MM.1S (cell line): ENCODE data around the gene AP1M1.
"Not testable (repeated sequence)": the region's sequence is repeated elsewhere in the genome, so short reads cannot be mapped to it uniquely, and the experiment has no call there.

ENCODE experiments used
- DNase-seq: peaks from one replicate; pipeline ENCODE4 v3.0.0-alpha.2; 2015
- H2AFZ ChIP-seq: fragments of 300-600 bp; sonication (generic); 2 replicates; pipeline ENCODE4 v1.6.0; 2016; ENCODE audit warnings: antibody characterized with exemption, low read length
- H3F3A ChIP-seq: fragments of 300-600 bp; sonication (generic); 2 replicates; pipeline ENCODE4 v1.6.1; 2016; ENCODE audit warnings: mild to moderate bottlenecking, antibody characterized with exemption, low read length, moderate library complexity, mixed read lengths; ENCODE audit not compliant: insufficient read depth
- H3K27ac ChIP-seq: fragments of 300-600 bp; sonication (generic); 2 replicates; pipeline ENCODE4 v1.5.1; 2016; ENCODE audit warnings: mild to moderate bottlenecking, low read length
- H3K27me3 ChIP-seq: fragments of 300-600 bp; sonication (generic); replicated peaks from 2 replicates; pipeline ENCODE4 v1.6.0; 2016; ENCODE audit warnings: low read length; ENCODE audit not compliant: insufficient read depth
- H3K36me3 ChIP-seq: fragments of 300-600 bp; sonication (generic); replicated peaks from 2 replicates; pipeline ENCODE4 v1.6.1; 2016; ENCODE audit warnings: mild to moderate bottlenecking, low read length, mixed read lengths; ENCODE audit not compliant: insufficient read depth
- H3K4me1 ChIP-seq: fragments of 300-600 bp; sonication (generic); 2 replicates; pipeline ENCODE4 v1.6.1; 2016; ENCODE audit warnings: low read length, mixed read lengths
- H3K4me2 ChIP-seq: fragments of 300-600 bp; sonication (generic); 2 replicates; pipeline ENCODE4 v1.6.0; 2016; ENCODE audit warnings: low read depth, low read length
- H3K4me3 ChIP-seq: fragments of 300-600 bp; sonication (generic); 2 replicates; pipeline ENCODE4 v1.5.1; 2016; ENCODE audit warnings: low read length, mixed read lengths
- H3K79me2 ChIP-seq: fragments of 300-600 bp; sonication (generic); 2 replicates; pipeline ENCODE4 v1.6.1; 2016; ENCODE audit warnings: mixed run types, low read length, mixed read lengths
- H3K9ac ChIP-seq: fragments of 300-600 bp; sonication (generic); 2 replicates; pipeline ENCODE4 v1.6.1; 2016; ENCODE audit warnings: low read length, mixed read lengths
- H3K9me2 ChIP-seq: fragments of 300-600 bp; sonication (generic); replicated peaks from 2 replicates; pipeline ENCODE4 v1.6.1; 2016; ENCODE audit warnings: mild to moderate bottlenecking, low read length, mixed read lengths; ENCODE audit not compliant: insufficient read depth
- H3K9me3 ChIP-seq: fragments of 300-600 bp; sonication (generic); replicated peaks from 2 replicates; pipeline ENCODE4 v1.6.1; 2016; ENCODE audit warnings: mild to moderate bottlenecking, low read length, mixed read lengths; ENCODE audit not compliant: insufficient read depth
- H4K20me1 ChIP-seq: fragments of 300-600 bp; sonication (generic); 2 replicates; pipeline ENCODE4 v1.6.1; 2016; ENCODE audit warnings: mild to moderate bottlenecking, low read length, moderate library complexity, mixed read lengths; ENCODE audit not compliant: insufficient read depth
- CTCF ChIP-seq: fragments of 300-600 bp; sonication (generic); IDR thresholded peaks from 2 replicates; pipeline ENCODE4 v1.5.1; 2016; ENCODE audit warnings: antibody characterized with exemption, low read length, mixed read lengths
- EZH2 ChIP-seq: fragments of 300-600 bp; sonication (generic); optimal IDR thresholded peaks from 2 replicates; pipeline ENCODE3; 2017; ENCODE audit warnings: low read depth, mild to moderate bottlenecking, antibody characterized with exemption, low read length, mixed read lengths
- EZH2phosphoT487 ChIP-seq: fragments of 300-600 bp; sonication (generic); IDR thresholded peaks from 2 replicates; pipeline ENCODE4 v1.6.1; 2018; ENCODE audit warnings: antibody characterized with exemption, low read length

AP1M1 gene

GRCh38 chr19:16170134-16170533 is 27.6 kb upstream of the AP1M1 start:
- Histone ChIP-seq H3K9ac (no peak overlapping the region), H3F3A (no peaks in the 10 kb centered on the region), H2AFZ (no peak overlapping the region), H3K4me3 (no peak overlapping the region), H3K27me3 (no peaks in the 10 kb centered on the region), H3K4me2 (no peak overlapping the region), H3K27ac (no peak overlapping the region), H3K9me3 (no peaks in the 10 kb centered on the region), H4K20me1 (no peaks in the 10 kb centered on the region), H3K36me3 (no peaks in the 10 kb centered on the region), H3K79me2 (no peaks in the 10 kb centered on the region), H3K4me1 (peaks cover 23% of the 10 kb centered on the region), H3K9me2 (no peaks in the 10 kb centered on the region)
- DNase-seq, result no peak
- TF ChIP-seq EZH2 (no peak), CTCF (no peak), EZH2phosphoT487 (no peak)

GRCh38 chr19:16175954-16176353 is 21.8 kb upstream of the AP1M1 start:
- Histone ChIP-seq H3K4me1 (peaks cover 26% of the 10 kb centered on the region), H3F3A (peaks cover 17% of the 10 kb centered on the region), H3K9ac (peak overlapping the region; percentile 14; the same call in 1 of the 2 replicates), H3K27ac (peak overlapping the region; percentile 85), H3K9me2 (no peaks in the 10 kb centered on the region), H3K4me3 (no peak overlapping the region), H3K79me2 (no peaks in the 10 kb centered on the region), H3K27me3 (no peaks in the 10 kb centered on the region), H4K20me1 (no peaks in the 10 kb centered on the region), H2AFZ (no peak overlapping the region), H3K9me3 (no peaks in the 10 kb centered on the region), H3K36me3 (no peaks in the 10 kb centered on the region), H3K4me2 (0 out of 2 replicates have a peak overlapping the region, but pooled peaks have one; percentile 16)
- TF ChIP-seq CTCF, result no peak
- TF ChIP-seq EZH2, result no peak
- TF ChIP-seq EZH2phosphoT487, result no peak
- peak; percentile 84 for DNase-seq

- peaks cover 23% of the 10 kb centered on the region for H3F3A ChIP-seq
- H3K4me2 ChIP-seq, result not testable (repeated sequence)
Observed at GRCh38 chr19:16178866-16179265, 18.8 kb upstream of the AP1M1 start.

GRCh38 chr19:16180611-16181010 is 17.1 kb upstream of the AP1M1 start:
- H3K4me3 ChIP-seq, result no peak overlapping the region
- H4K20me1 ChIP-seq, result no peaks in the 10 kb centered on the region
- DNase-seq, result no peak
- no peaks in the 10 kb centered on the region for H3K36me3 ChIP-seq
- no peaks in the 10 kb centered on the region for H3K9me2 ChIP-seq
- no peak overlapping the region for H2AFZ ChIP-seq
- H3K9me3 ChIP-seq, result no peaks in the 10 kb centered on the region
- H3F3A ChIP-seq, result peaks cover 23% of the 10 kb centered on the region
- H3K27me3 ChIP-seq, result no peaks in the 10 kb centered on the region
- H3K27ac ChIP-seq, result no peak overlapping the region
- peaks cover 8% of the 10 kb centered on the region for H3K4me1 ChIP-seq
- H3K4me2 ChIP-seq, result no peak overlapping the region
- H3K9ac ChIP-seq, result no peak overlapping the region
- H3K79me2 ChIP-seq, result peaks cover 4% of the 10 kb centered on the region
- TF ChIP-seq EZH2 (no peak), EZH2phosphoT487 (no peak), CTCF (no peak)

More at GRCh38 chr19:16178866-16179265, 18.8 kb upstream of the AP1M1 start:
- not testable (repeated sequence) for H3K27ac ChIP-seq, H3K4me3 ChIP-seq, H3K9me3 ChIP-seq, H3K27me3 ChIP-seq, H3K9ac ChIP-seq, H3K36me3 ChIP-seq, H2AFZ ChIP-seq, DNase-seq, H3K9me2 ChIP-seq, H3K79me2 ChIP-seq, H4K20me1 ChIP-seq
- peaks cover 15% of the 10 kb centered on the region for H3K4me1 ChIP-seq
